ENCODE measurements around the gene SLC35B1. TPM values are rescaled to one million over a fixed set of nuclear protein-coding genes. Genes with fewer than 3 reads are reported as not detected.

SLC35B1 gene
- total RNA-seq, 6 donors from 2014 or later = 16.2 to 57.4 (median 42.2) TPM

DNA sequence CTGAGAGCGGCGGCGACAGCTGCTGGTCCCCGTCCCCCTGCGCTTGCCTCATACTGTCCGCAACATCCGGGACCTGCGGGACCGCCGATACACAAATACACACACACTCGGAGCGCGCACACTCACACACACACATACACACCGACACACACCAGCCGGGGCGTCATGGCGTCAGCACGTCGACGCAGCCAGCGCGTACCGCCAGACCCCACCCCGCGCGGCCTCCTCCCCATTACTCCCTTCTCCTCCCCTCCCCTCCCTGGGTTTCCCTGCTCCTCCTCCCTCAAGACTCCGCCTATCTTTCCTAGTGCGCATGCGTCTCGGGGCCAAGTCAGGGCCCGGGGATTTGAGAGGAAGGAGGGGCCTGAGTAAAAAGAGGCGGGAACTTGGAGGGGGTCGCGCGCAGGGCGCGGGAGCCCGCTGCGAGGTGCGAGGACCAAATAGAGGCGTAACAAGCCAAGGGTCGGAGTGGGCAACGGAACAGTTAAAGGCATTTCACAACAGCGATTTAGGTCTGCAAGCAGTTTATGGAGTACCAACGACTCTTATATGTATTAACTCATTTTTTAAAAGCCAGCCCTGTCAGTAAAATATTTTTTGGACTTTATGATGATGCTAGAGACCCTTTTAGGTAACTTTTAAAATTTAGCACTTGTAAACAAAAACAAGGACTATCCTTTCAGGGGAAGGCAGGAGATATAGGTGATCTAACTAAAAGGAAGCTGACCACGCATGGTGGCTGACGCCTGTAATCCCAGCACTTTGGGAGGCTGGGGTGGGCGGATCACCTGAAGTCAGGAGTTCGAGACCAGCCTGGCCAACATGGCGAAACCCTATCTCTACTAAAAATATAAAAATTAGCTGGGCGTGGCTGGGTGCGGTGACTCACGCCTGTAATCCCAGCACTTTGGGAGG, 29.6 kb downstream of the SLC35B1 start, which contains the start of gene SPOP:
TSS of gene SPOP (minus strand) at position 165 of the 915 bp plus-strand sequence. CDS start 55,287 bp downstream, outside the sequence.
- TF ChIP-seq POLR2AphosphoS5 (IDR thresholded peaks at IDR 0.05) (peak; percentile 84 to 90), CTCF (IDR thresholded peaks at IDR 0.05) (no peak), POLR2A (IDR thresholded peaks at IDR 0.05) (peak in 2 of 4 donors; percentile 39 to 77), EP300 (IDR thresholded peaks at IDR 0.05) (peak in 1 of 4 donors; percentile 48)
- Histone ChIP-seq H3K27me3 (no peaks in the 10 kb centered on the region), H3K4me3 (peak within 1 kb of the TSS; percentile 63 to 80 (median 64)), H3K27ac (peak within 1 kb of the TSS; percentile 96 to 99 (median 98)), H3K36me3 (peaks cover 0 to 4% (median 2%) of the 10 kb centered on the region in 4 donors), H3K4me1 (peaks cover 34 to 42% (median 38%) of the 10 kb centered on the region in 4 donors), H3K9me3 (no peaks in the 10 kb centered on the region)
- ATAC-seq (ENCODE audit: low FRiP score in 2 of 2) (peak; percentile 99 to 100), DNase-seq (peak; percentile 99 to 100)
- WGBS, 2 donors = 16 to 18% methylated on average over 43 to 50 of the region's 53 CpGs

GRCh38 chr17:49677134-49677932, 30.4 kb downstream of the SLC35B1 start:
- Histone ChIP-seq H3K27me3 (no peaks in the 10 kb centered on the region), H3K27ac (peak overlapping the region; percentile 96 to 99 (median 98)), H3K36me3 (peaks cover 0 to 4% (median 2%) of the 10 kb centered on the region in 4 donors), H3K4me3 (peak overlapping the region; percentile 63 to 80 (median 64)), H3K4me1 (peaks cover 34 to 49% (median 43%) of the 10 kb centered on the region in 4 donors), H3K9me3 (no peaks in the 10 kb centered on the region)
- TF ChIP-seq CTCF (IDR thresholded peaks at IDR 0.05) (no peak), POLR2AphosphoS5 (IDR thresholded peaks at IDR 0.05) (peak in 1 of 2 donors; percentile 68)
- WGBS, 2 donors = 0% methylated on average over 12 to 23 of the region's 34 CpGs
- DNase-seq (peak; percentile 98 to 99), ATAC-seq (ENCODE audit: low FRiP score in 2 of 2) (peak; percentile 91 to 93)

GRCh38 chr17:49676276-49676868, 31.4 kb downstream of the SLC35B1 start:
- Histone ChIP-seq H3K27ac (peak overlapping the region in 3 of 4 donors; percentile 96 to 99 (median 98)), H3K27me3 (no peaks in the 10 kb centered on the region), H3K4me1 (peaks cover 34 to 59% (median 45%) of the 10 kb centered on the region in 4 donors), H3K9me3 (no peaks in the 10 kb centered on the region), H3K4me3 (peak overlapping the region in 3 of 4 donors; percentile 63 to 80 (median 65)), H3K36me3 (peaks cover 0 to 4% (median 2%) of the 10 kb centered on the region in 4 donors)
- ATAC-seq (ENCODE audit: low FRiP score in 2 of 2) (peak in 1 of 2 donors; percentile 49), DNase-seq (no peak)
- no peak for TF ChIP-seq EP300 (IDR thresholded peaks at IDR 0.05)
- no peak for TF ChIP-seq CTCF (IDR thresholded peaks at IDR 0.05)
- TF ChIP-seq POLR2A (IDR thresholded peaks at IDR 0.05) = no peak
- no peak for TF ChIP-seq POLR2AphosphoS5 (IDR thresholded peaks at IDR 0.05)
- 17 to 23% methylated on average over 5 of the region's 5 CpGs for WGBS, 2 donors

- H3K27me3 ChIP-seq = no peaks in the 10 kb centered on the region
- no peak for ATAC-seq (ENCODE audit: low FRiP score in 2 of 2)
- H3K27ac ChIP-seq = peak overlapping the region in 1 of 4 donors; percentile 32
- TF ChIP-seq POLR2A (IDR thresholded peaks at IDR 0.05) = no peak
- no peak for TF ChIP-seq EP300 (IDR thresholded peaks at IDR 0.05)
- TF ChIP-seq CTCF (IDR thresholded peaks at IDR 0.05) = no peak
- TF ChIP-seq POLR2AphosphoS5 (IDR thresholded peaks at IDR 0.05) = no peak
- H3K4me3 ChIP-seq = no peak overlapping the region
- peaks cover 0 to 4% (median 2%) of the 10 kb centered on the region in 4 donors for H3K36me3 ChIP-seq
- H3K4me1 ChIP-seq = peaks cover 42 to 74% (median 55%) of the 10 kb centered on the region in 4 donors
- no peak for DNase-seq
- H3K9me3 ChIP-seq = no peaks in the 10 kb centered on the region
Observed at GRCh38 chr17:49674507-49674906, 33.3 kb downstream of the SLC35B1 start.
